Measurements from ENCODE around the gene DTNB.

GRCh38 chr2:25572638-25573037, 100.7 kb downstream of the DTNB start:
- TF ChIP-seq, protein P1, sequence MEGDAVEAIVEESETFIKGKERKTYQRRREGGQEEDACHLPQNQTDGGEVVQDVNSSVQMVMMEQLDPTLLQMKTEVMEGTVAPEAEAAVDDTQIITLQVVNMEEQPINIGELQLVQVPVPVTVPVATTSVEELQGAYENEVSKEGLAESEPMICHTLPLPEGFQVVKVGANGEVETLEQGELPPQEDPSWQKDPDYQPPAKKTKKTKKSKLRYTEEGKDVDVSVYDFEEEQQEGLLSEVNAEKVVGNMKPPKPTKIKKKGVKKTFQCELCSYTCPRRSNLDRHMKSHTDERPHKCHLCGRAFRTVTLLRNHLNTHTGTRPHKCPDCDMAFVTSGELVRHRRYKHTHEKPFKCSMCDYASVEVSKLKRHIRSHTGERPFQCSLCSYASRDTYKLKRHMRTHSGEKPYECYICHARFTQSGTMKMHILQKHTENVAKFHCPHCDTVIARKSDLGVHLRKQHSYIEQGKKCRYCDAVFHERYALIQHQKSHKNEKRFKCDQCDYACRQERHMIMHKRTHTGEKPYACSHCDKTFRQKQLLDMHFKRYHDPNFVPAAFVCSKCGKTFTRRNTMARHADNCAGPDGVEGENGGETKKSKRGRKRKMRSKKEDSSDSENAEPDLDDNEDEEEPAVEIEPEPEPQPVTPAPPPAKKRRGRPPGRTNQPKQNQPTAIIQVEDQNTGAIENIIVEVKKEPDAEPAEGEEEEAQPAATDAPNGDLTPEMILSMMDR (IDR thresholded peaks at IDR 0.05): no peak
- TF ChIP-seq POLR2A (IDR thresholded peaks at IDR 0.05): no peak

All from gastroesophageal sphincter (tissue), 3 donors.